ENCODE results near the gene CILP2.

The CILP2 gene

GRCh38 chr19:19559931-19560330 is 21.9 kb downstream of the CILP2 start:
- no peak for DNase-seq (ENCODE audit: low read depth, low spot score)
- TF ChIP-seq FOXP2 (optimal IDR thresholded peaks at IDR 0.05; ENCODE audit: control extremely low read depth, extremely low read length, insufficient read depth) (no peak), EZH2 (IDR thresholded peaks at IDR 0.05) (no peak), POLR2AphosphoS5 (IDR thresholded peaks at IDR 0.05; ENCODE audit: borderline replicate concordance, low read depth, low read length) (no peak)
- no peak overlapping the region for H3K27ac ChIP-seq
- no peak overlapping the region for H3K4me3 ChIP-seq
- H3K9me3 ChIP-seq (ENCODE audit: low read depth, low read length) = no peaks in the 10 kb centered on the region
- H3K36me3 ChIP-seq (ENCODE audit: insufficient read depth, low read length) = no peaks in the 10 kb centered on the region
- no peak overlapping the region for H3K9ac ChIP-seq (ENCODE audit: insufficient read length)

- TF ChIP-seq FOXP2 (optimal IDR thresholded peaks at IDR 0.05; ENCODE audit: control extremely low read depth, extremely low read length, insufficient read depth) = no peak
- no peak for TF ChIP-seq POLR2AphosphoS5 (IDR thresholded peaks at IDR 0.05; ENCODE audit: borderline replicate concordance, low read depth, low read length)
- no peak for TF ChIP-seq EZH2 (IDR thresholded peaks at IDR 0.05)
- no peaks in the 10 kb centered on the region for H3K9me3 ChIP-seq (ENCODE audit: low read depth, low read length)
- H3K36me3 ChIP-seq (ENCODE audit: insufficient read depth, low read length) = no peaks in the 10 kb centered on the region
- H3K27ac ChIP-seq = no peak overlapping the region
- no peak overlapping the region for H3K9ac ChIP-seq (ENCODE audit: insufficient read length)
- DNase-seq (ENCODE audit: low read depth, low spot score) = no peak
- no peak overlapping the region for H3K4me3 ChIP-seq
Observed at GRCh38 chr19:19561946-19562664, 24.0 kb downstream of the CILP2 start.

- Histone ChIP-seq H3K36me3 (ENCODE audit: insufficient read depth, low read length) (no peaks in the 10 kb centered on the region), H3K9ac (ENCODE audit: insufficient read length) (no peak overlapping the region), H3K9me3 (ENCODE audit: low read depth, low read length) (no peaks in the 10 kb centered on the region), H3K27ac (no peak overlapping the region), H3K4me3 (no peak overlapping the region)
- no peak for TF ChIP-seq EZH2 (IDR thresholded peaks at IDR 0.05)
- TF ChIP-seq FOXP2 (optimal IDR thresholded peaks at IDR 0.05; ENCODE audit: control extremely low read depth, extremely low read length, insufficient read depth) = no peak
- DNase-seq (ENCODE audit: low read depth, low spot score) = no peak
Observed at GRCh38 chr19:19562665-19563347, 24.7 kb downstream of the CILP2 start.

- no peak overlapping the region for H3K27ac ChIP-seq
- DNase-seq (ENCODE audit: low read depth, low spot score) = no peak
Observed at GRCh38 chr19:19563348-19563848, 25.3 kb downstream of the CILP2 start.

GRCh38 chr19:19566306-19566705 is 28.2 kb downstream of the CILP2 start:
- H3K27ac ChIP-seq = no peak overlapping the region
- H3K36me3 ChIP-seq (ENCODE audit: insufficient read depth, low read length) = no peaks in the 10 kb centered on the region; the same call in 1 of the 2 replicates
- no peak overlapping the region for H3K4me3 ChIP-seq
- no peak for DNase-seq (ENCODE audit: low read depth, low spot score)
- H3K9me3 ChIP-seq (ENCODE audit: low read depth, low read length) = no peaks in the 10 kb centered on the region
- no peak overlapping the region for H3K9ac ChIP-seq (ENCODE audit: insufficient read length)
- TF ChIP-seq EZH2 (IDR thresholded peaks at IDR 0.05) (no peak), POLR2AphosphoS5 (IDR thresholded peaks at IDR 0.05; ENCODE audit: borderline replicate concordance, low read depth, low read length) (no peak), FOXP2 (optimal IDR thresholded peaks at IDR 0.05; ENCODE audit: control extremely low read depth, extremely low read length, insufficient read depth) (no peak)

More at GRCh38 chr19:19563348-19563848, 25.3 kb downstream of the CILP2 start:
- Histone ChIP-seq H3K4me3 (no peak overlapping the region), H3K9me3 (ENCODE audit: low read depth, low read length) (no peaks in the 10 kb centered on the region), H3K36me3 (ENCODE audit: insufficient read depth, low read length) (no peaks in the 10 kb centered on the region), H3K9ac (ENCODE audit: insufficient read length) (no peak overlapping the region)
- no peak for TF ChIP-seq EZH2 (IDR thresholded peaks at IDR 0.05)
- no peak for TF ChIP-seq FOXP2 (optimal IDR thresholded peaks at IDR 0.05; ENCODE audit: control extremely low read depth, extremely low read length, insufficient read depth)
- TF ChIP-seq POLR2AphosphoS5 (IDR thresholded peaks at IDR 0.05; ENCODE audit: borderline replicate concordance, low read depth, low read length) = no peak

- Histone ChIP-seq H3K9me3 (ENCODE audit: low read depth, low read length) (no peaks in the 10 kb centered on the region), H3K4me3 (no peak overlapping the region), H3K36me3 (ENCODE audit: insufficient read depth, low read length) (no peaks in the 10 kb centered on the region; the same call in 1 of the 2 replicates), H3K27ac (no peak overlapping the region), H3K9ac (ENCODE audit: insufficient read length) (no peak overlapping the region)
- DNase-seq (ENCODE audit: low read depth, low spot score) = no peak
- no peak for TF ChIP-seq POLR2AphosphoS5 (IDR thresholded peaks at IDR 0.05; ENCODE audit: borderline replicate concordance, low read depth, low read length)
- TF ChIP-seq EZH2 (IDR thresholded peaks at IDR 0.05) = no peak
- TF ChIP-seq FOXP2 (optimal IDR thresholded peaks at IDR 0.05; ENCODE audit: control extremely low read depth, extremely low read length, insufficient read depth) = no peak
Observed at GRCh38 chr19:19567391-19567790, 29.3 kb downstream of the CILP2 start.

GRCh38 chr19:19568802-19569756 is 31.0 kb downstream of the CILP2 start:
- H3K27ac ChIP-seq = no peak overlapping the region
- DNase-seq (ENCODE audit: low read depth, low spot score) = no peak
- no peak overlapping the region for H3K4me3 ChIP-seq
- H3K9ac ChIP-seq (ENCODE audit: insufficient read length) = no peak overlapping the region
- no peaks in the 10 kb centered on the region for H3K9me3 ChIP-seq (ENCODE audit: low read depth, low read length)
- H3K36me3 ChIP-seq (ENCODE audit: insufficient read depth, low read length) = no peaks in the 10 kb centered on the region; the same call in 1 of the 2 replicates
- no peak for TF ChIP-seq POLR2AphosphoS5 (IDR thresholded peaks at IDR 0.05; ENCODE audit: borderline replicate concordance, low read depth, low read length)
- TF ChIP-seq EZH2 (IDR thresholded peaks at IDR 0.05) = no peak
- no peak for TF ChIP-seq FOXP2 (optimal IDR thresholded peaks at IDR 0.05; ENCODE audit: control extremely low read depth, extremely low read length, insufficient read depth)
